Activated T-helper 1 cell treated with anti-CD3 and anti-CD28 coated beads, Interleukin-12 subunit alpha, Interleukin-12 subunit beta, Interleukin-2, Interleukin-4 antibody, amounts not matched to agents 30 ng/mL and 10 ng/mL and 1 ng/mL, durations not matched to agents 14 hours and 24 hours and 36 hours (primary cell): ENCODE measurements around the gene AGPAT1. TPM values are rescaled to one million over a fixed set of nuclear protein-coding genes. Genes with fewer than 3 reads are reported as not detected.

ENCODE experiments used
- DNase-seq: peaks from one replicate; pipeline ENCODE4 v3.0.0; 2021; ENCODE audit warnings: low spot score
- H3K27ac Mint-ChIP-seq: one replicate; pipeline ENCODE4 v1.8.0; 2021; ENCODE audit warnings: mild to moderate bottlenecking, mixed read lengths
- H3K27me3 Mint-ChIP-seq: one replicate; pipeline ENCODE4 v1.8.0; 2022; ENCODE audit warnings: mild to moderate bottlenecking, moderate library complexity, mixed read lengths; ENCODE audit not compliant: insufficient read depth
- H3K36me3 Mint-ChIP-seq: one replicate; pipeline ENCODE4 v1.8.0; 2021; ENCODE audit warnings: low read depth, mixed read lengths
- H3K4me1 Mint-ChIP-seq: one replicate; pipeline ENCODE4 v1.8.0; 2021; ENCODE audit warnings: low read depth, mixed read lengths
- H3K4me3 Mint-ChIP-seq: one replicate; pipeline ENCODE4 v1.8.0; 2021; ENCODE audit warnings: mild to moderate bottlenecking, moderate library complexity, mixed read lengths
- H3K9me3 Mint-ChIP-seq: one replicate; pipeline ENCODE4 v1.8.0; 2021; ENCODE audit warnings: mixed read lengths
- intact Hi-C: fragments of 100-400 bp; cut with micrococcal nuclease; formaldehyde crosslinking; loops from one replicate; pipeline ENCODE4 v1.15.1; 2024
- total RNA-seq: library from RNA; stranded (reverse); gene quantifications from 2 replicates; pipeline ENCODE4 v1.2.3, GENCODE V29; 2022

Gene AGPAT1
- 34.5 and 35.6 TPM in 2 replicates for total RNA-seq

DNA sequence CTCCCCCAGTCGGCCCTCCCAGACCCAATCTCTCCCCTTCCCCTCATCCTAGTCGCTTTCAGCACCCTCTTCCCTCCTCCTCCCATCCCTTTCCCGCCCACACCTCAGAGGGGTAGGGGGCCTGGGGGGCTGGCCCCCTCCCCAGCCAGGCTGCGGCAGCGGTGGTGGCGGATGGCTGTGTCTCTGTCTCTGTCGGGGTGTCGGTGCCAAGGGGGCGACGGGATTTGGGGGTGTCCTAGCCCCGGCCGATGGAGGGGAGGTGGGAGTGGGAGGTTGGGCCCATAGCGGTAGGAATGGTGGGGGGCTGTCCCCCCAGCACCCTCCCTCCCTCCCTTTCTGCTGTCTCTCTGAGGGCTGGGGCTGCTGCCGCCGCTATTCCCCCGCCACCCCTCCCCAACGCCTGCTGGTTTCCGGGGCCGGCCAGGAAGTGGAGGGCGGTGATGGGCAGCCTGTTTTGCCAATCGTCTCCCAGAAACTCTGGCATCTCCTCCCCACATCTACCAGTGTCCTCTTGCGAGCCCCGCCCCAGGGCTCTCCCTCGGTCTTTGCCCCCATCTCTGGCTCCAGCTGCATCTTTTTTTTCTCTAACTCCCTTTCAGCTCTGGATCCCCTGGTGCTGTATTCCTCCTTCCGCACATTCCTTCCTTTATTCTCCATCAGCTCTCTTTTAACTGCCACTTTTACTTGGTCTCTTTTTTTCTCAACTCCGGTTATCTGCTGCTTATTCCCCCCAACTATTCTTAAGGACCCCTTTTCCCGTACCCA lies at the start of gene AGPAT1:
Gene AGPAT1, minus strand, starts transcription at position 374 of the 765 bp plus-strand sequence. CDS start 4,588 bp downstream, outside the sequence.
- Mint-ChIP-seq H3K4me1 (peaks cover 60% of the 10 kb centered on the region), H3K36me3 (peaks cover 17% of the 10 kb centered on the region), H3K4me3 (peak within 1 kb of the TSS; percentile 95), H3K27me3 (no peaks in the 10 kb centered on the region), H3K27ac (peak within 1 kb of the TSS; percentile 94), H3K9me3 (no peaks in the 10 kb centered on the region)
- intact Hi-C loops, result loop anchor here (1.0 to 10.0 kb wide), 10 partner anchors 22 to 1849 kb away; partner anchors contain the start of genes BRD2, CUTA, EHMT2 and GPANK1
- DNase-seq, result peak; percentile 95

GRCh38 chr6:32224696-32225095 lies 48.8 kb upstream of the AGPAT1 start:
- Mint-ChIP-seq H3K27me3 (no peaks in the 10 kb centered on the region), H3K9me3 (no peaks in the 10 kb centered on the region)

GRCh38 chr6:32223258-32224235 lies 47.7 kb upstream of the AGPAT1 start, which contains the start of gene NOTCH4:
Gene NOTCH4 (minus strand): TSS chr6:32224067. CDS start chr6:32223928, 139 bp downstream.
- intact Hi-C loops, result no loop called here
- Mint-ChIP-seq H3K4me1 (no peaks in the 10 kb centered on the region), H3K4me3 (no peak within 1 kb of the TSS), H3K27ac (no peak within 1 kb of the TSS), H3K27me3 (no peaks in the 10 kb centered on the region), H3K9me3 (no peaks in the 10 kb centered on the region), H3K36me3 (no peaks in the 10 kb centered on the region)
- no peak for DNase-seq

More at GRCh38 chr6:32224696-32225095, 48.8 kb upstream of the AGPAT1 start:
- no peaks in the 10 kb centered on the region for H3K36me3 Mint-ChIP-seq
- no peaks in the 10 kb centered on the region for H3K4me1 Mint-ChIP-seq
- no peak overlapping the region for H3K4me3 Mint-ChIP-seq
- no peak overlapping the region for H3K27ac Mint-ChIP-seq
- no peak for DNase-seq
- intact Hi-C loops, result no loop called here

DNA sequence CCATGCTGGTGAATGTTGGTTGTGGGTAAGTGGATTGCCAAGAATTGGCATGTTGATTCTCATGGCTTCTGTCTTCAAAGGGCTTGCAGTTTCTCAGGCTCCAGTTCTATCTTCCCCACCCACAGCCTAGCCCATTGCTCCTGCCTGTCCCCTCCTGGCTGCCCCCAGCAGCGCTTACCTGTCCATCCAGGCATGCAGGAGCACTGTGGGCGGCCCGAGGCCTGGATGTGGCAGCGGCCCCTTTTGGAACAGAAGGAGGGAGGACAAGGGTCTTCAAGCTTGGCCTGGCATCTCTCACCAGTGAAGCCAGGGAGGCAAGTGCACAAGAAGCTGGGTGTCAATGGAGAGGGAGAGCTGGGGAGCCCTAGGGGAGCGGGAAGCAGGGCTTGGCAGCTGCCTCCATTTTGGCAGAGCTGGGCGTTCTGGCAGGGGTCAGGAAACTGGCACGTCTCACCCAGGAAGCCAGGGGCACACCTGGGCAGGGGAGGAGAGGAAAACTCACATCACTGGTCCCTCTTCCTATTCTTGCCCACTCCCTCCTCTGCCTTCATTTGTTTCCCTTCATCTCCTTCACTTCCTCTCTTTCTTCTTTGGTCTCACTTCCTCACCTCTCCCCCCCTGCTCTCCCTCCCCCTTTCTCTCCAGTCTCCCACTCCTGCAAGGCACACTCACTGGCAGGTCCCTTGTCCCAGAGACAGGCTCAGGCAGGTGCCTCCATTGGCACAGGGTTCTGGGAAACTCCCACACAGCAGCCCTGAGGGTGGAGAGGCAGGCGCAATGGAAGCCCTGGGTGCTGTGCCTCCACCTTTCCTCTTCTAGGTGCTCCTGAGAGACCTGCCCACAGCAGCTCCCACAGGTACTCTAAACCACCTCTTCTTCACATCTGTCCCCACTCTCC lies 46.7 kb upstream of the AGPAT1 start:
- Mint-ChIP-seq H3K36me3 (no peaks in the 10 kb centered on the region), H3K27me3 (no peaks in the 10 kb centered on the region), H3K9me3 (no peaks in the 10 kb centered on the region), H3K4me1 (no peaks in the 10 kb centered on the region), H3K4me3 (no peak overlapping the region), H3K27ac (no peak overlapping the region)
- no peak for DNase-seq
- intact Hi-C loops, result no loop called here

DNA sequence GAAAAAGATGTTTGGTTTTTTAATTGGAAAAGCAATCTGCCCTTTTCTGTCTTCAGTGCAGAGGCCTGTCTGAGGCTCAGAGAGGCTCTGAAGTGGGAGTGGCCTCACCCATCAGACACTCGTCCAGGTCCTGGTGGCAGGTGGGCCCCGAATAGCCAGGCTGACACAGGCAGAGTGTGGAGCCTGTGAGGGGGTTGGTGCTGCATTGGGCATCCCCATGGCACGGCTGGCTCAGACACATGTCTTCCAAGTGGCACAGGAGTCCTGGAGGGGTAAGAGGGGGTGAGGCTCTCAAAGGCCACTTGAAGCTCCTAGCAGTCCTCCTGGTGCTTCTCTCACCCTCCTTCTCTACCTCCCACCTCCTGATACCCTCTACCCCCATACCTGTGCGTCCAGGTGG lies 44.1 kb upstream of the AGPAT1 start:
- Mint-ChIP-seq H3K27me3 (peaks cover 3% of the 10 kb centered on the region), H3K27ac (no peak overlapping the region), H3K9me3 (no peaks in the 10 kb centered on the region), H3K36me3 (no peaks in the 10 kb centered on the region), H3K4me1 (no peaks in the 10 kb centered on the region), H3K4me3 (no peak overlapping the region)
- DNase-seq, result no peak
- intact Hi-C loops, result no loop called here

DNA sequence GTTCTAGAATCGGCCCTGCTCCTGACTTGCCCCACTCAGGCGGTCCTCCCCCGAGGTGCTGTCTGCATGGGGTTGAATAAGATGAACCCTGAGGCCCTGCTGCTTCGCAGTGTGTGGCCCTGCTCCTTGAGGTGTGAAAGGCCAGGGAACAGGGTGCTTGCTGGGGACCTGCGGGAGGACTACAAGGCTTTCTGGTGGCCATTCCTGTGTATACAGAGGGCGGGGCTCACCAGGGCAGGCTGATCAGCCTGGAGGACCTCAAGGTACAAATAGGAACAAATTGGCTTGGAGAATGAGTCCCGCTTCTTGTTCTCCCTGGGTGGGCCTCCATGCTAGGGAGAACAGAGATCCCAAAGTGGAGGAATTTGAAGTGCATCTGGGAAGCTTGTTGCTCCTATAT lies 42.3 kb upstream of the AGPAT1 start:
- H3K36me3 Mint-ChIP-seq, result no peaks in the 10 kb centered on the region
- DNase-seq, result no peak
- no peaks in the 10 kb centered on the region for H3K4me1 Mint-ChIP-seq
- no peak overlapping the region for H3K27ac Mint-ChIP-seq
- H3K9me3 Mint-ChIP-seq, result no peaks in the 10 kb centered on the region
- intact Hi-C loops, result no loop called here
- no peak overlapping the region for H3K4me3 Mint-ChIP-seq
- H3K27me3 Mint-ChIP-seq, result peaks cover 7% of the 10 kb centered on the region

GRCh38 chr6:32216998-32217397 lies 41.1 kb upstream of the AGPAT1 start:
- H3K4me1 Mint-ChIP-seq, result no peaks in the 10 kb centered on the region
- no peak overlapping the region for H3K27ac Mint-ChIP-seq
- no peaks in the 10 kb centered on the region for H3K36me3 Mint-ChIP-seq
- no peak overlapping the region for H3K4me3 Mint-ChIP-seq
- DNase-seq, result no peak
- H3K9me3 Mint-ChIP-seq, result no peaks in the 10 kb centered on the region
- intact Hi-C loops, result no loop called here
- H3K27me3 Mint-ChIP-seq, result peaks cover 7% of the 10 kb centered on the region

- Mint-ChIP-seq H3K27ac (no peak overlapping the region), H3K4me1 (no peaks in the 10 kb centered on the region), H3K4me3 (no peak overlapping the region), H3K36me3 (no peaks in the 10 kb centered on the region), H3K27me3 (peaks cover 9% of the 10 kb centered on the region), H3K9me3 (no peaks in the 10 kb centered on the region)
- no peak for DNase-seq
- intact Hi-C loops, result no loop called here
Measured at GRCh38 chr6:32216285-32216684, 40.4 kb upstream of the AGPAT1 start.

DNA sequence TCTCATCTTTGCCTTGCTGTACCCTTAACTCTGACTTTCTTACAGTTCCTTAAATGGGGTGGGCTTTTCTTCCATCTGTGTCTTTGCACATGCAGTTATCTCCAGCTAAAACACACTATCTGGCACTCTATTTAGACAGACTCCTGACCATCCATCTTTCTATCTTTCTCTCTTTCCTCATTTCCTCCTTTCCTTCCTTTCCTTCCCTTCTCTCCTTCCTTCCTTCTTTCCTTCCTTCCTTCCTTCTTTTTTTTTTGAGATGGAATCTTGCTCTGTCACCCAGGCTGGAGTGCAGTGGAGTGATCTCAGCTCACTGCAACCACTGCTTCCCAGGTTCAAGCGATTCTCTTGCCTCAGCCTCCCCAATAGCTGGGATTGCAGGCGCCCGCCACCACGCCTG lies 39.7 kb upstream of the AGPAT1 start:
- intact Hi-C loops, result no loop called here
- no peak overlapping the region for H3K4me3 Mint-ChIP-seq
- H3K27ac Mint-ChIP-seq, result no peak overlapping the region
- peaks cover 10% of the 10 kb centered on the region for H3K27me3 Mint-ChIP-seq
- H3K4me1 Mint-ChIP-seq, result no peaks in the 10 kb centered on the region
- DNase-seq, result no peak
- no peaks in the 10 kb centered on the region for H3K9me3 Mint-ChIP-seq
- no peaks in the 10 kb centered on the region for H3K36me3 Mint-ChIP-seq

DNA sequence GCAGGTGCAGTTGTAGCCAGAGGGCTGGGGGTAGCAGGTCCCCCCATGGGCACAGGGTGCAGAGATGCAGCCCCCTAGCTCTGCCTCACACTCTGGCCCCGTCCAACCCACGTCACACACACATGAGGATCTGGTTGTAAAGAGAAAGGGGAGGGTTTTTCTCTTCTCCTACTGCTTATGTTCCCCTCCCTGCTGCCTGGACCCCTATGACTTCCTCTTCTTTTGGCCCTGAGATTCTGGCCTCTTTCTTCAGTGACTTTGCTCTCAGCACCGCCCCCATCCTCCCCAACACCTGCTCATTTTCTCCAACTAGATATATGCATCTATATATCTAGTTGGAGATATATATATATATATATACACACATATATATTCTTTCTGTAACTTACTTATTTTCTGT lies 38.2 kb upstream of the AGPAT1 start:
- Mint-ChIP-seq H3K36me3 (no peaks in the 10 kb centered on the region), H3K27ac (no peak overlapping the region), H3K9me3 (no peaks in the 10 kb centered on the region), H3K27me3 (peaks cover 13% of the 10 kb centered on the region), H3K4me1 (no peaks in the 10 kb centered on the region), H3K4me3 (no peak overlapping the region)
- DNase-seq, result no peak
- intact Hi-C loops, result no loop called here

GRCh38 chr6:32213649-32214048 lies 37.8 kb upstream of the AGPAT1 start:
- Mint-ChIP-seq H3K27me3 (peaks cover 13% of the 10 kb centered on the region), H3K9me3 (no peaks in the 10 kb centered on the region), H3K36me3 (no peaks in the 10 kb centered on the region)

DNA sequence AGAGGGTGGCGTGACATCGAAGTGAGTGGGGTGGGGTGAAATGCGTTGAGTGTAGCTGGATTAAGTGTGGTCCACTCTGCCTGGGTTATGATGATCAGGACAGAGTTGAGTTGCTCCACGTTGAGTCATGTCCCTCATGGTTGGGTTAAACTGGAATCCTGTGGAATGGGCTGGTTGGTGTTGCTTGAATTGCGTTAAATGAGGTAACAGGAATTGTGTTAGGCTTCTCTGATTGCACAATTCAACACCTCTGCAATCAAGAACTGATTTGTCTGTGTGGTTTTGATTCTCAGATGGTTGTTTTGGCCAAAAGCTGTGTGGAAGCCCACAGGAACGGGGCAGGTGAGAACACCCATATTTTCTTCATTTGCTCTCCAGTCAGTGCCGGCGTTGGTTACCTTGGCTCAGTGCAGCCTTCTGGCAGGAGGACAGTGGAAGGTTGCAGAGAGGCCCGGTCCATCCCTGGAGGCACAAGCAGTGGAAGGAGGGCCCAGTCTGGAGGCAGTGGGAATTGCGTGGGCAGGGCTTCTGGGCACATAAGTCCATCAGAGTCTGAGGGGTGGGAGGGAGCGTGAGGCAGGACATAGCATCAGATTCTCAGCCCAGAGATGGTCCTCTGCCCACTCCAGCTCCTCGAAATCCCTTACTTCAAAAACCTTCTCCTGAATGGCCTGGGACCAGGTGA lies 36.3 kb upstream of the AGPAT1 start:
- H3K4me3 Mint-ChIP-seq, result no peak overlapping the region
- H3K9me3 Mint-ChIP-seq, result no peaks in the 10 kb centered on the region
- no peak for DNase-seq
- H3K4me1 Mint-ChIP-seq, result no peaks in the 10 kb centered on the region
- no peaks in the 10 kb centered on the region for H3K36me3 Mint-ChIP-seq
- intact Hi-C loops, result no loop called here
- H3K27ac Mint-ChIP-seq, result no peak overlapping the region
- H3K27me3 Mint-ChIP-seq, result peaks cover 17% of the 10 kb centered on the region

More at GRCh38 chr6:32213649-32214048, 37.8 kb upstream of the AGPAT1 start:
- Mint-ChIP-seq H3K27ac (no peak overlapping the region), H3K4me1 (no peaks in the 10 kb centered on the region), H3K4me3 (no peak overlapping the region)
- intact Hi-C loops, result no loop called here
- no peak for DNase-seq
